B cell (primary cell): ENCODE results near the gene CEP128.

Source experiments
- EZH2 ChIP-seq: IDR thresholded peaks from 2 replicates; pipeline ENCODE4 v1.6.1; 2012; ENCODE audit warnings: borderline replicate concordance, low read depth, mild to moderate bottlenecking, moderate library complexity, low read length; ENCODE audit not compliant: insufficient read depth, poor library complexity, severe bottlenecking
- TF ChIP-seq, protein P1 (sequence below): fragments of 200-600 bp; IDR thresholded peaks from one replicate; pipeline ENCODE4 v1.8.0; 2022; ENCODE audit warnings: antibody characterized with exemption, mild to moderate bottlenecking

DNA sequence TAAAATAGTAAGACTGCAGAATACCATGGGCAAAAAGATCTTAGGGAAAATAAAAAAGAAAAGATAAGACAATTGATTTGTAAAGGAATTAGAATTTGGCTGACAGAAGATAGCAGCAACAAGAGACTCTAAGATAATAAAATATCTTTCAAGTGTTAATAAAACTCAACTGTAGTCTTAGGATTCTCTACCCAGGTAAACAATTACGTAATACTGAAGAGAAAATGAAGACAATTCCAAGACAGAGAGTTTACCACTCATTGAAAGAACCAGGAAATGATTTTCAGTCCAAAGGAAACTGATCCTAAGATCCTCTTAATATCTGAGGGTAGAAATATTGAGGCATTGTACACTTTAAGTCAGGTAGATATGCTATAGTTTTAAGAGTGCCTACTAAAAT is 321.1 kb downstream of the CEP128 start:
- TF ChIP-seq, protein P1, sequence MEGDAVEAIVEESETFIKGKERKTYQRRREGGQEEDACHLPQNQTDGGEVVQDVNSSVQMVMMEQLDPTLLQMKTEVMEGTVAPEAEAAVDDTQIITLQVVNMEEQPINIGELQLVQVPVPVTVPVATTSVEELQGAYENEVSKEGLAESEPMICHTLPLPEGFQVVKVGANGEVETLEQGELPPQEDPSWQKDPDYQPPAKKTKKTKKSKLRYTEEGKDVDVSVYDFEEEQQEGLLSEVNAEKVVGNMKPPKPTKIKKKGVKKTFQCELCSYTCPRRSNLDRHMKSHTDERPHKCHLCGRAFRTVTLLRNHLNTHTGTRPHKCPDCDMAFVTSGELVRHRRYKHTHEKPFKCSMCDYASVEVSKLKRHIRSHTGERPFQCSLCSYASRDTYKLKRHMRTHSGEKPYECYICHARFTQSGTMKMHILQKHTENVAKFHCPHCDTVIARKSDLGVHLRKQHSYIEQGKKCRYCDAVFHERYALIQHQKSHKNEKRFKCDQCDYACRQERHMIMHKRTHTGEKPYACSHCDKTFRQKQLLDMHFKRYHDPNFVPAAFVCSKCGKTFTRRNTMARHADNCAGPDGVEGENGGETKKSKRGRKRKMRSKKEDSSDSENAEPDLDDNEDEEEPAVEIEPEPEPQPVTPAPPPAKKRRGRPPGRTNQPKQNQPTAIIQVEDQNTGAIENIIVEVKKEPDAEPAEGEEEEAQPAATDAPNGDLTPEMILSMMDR = no peak
- TF ChIP-seq EZH2 = no peak
